Stomach (tissue), 9 donors: ENCODE results near the gene GABRP. TPM values are rescaled to one million over a fixed set of nuclear protein-coding genes. Genes with fewer than 3 reads are reported as not detected.

Experiments
- DNase-seq, 2 donors: peaks; one replicate each; pipeline versions ENCODE4 v3.0.0 to v3.0.0-alpha.2; 2013 to 2019
- H3K27ac ChIP-seq, 5 donors: fragments of 200-600 bp in 4 of 5; sonication (generic) in 4 of 5; one replicate each; pipeline ENCODE4 v1.5.1; 2013 to 2019; ENCODE audit warnings: mild to moderate bottlenecking in 1 of 5, moderate library complexity in 1 of 5
- H3K27me3 ChIP-seq, 3 donors: fragments of 200-600 bp; sonication (generic); one replicate each; pipeline ENCODE4 v1.5.1; 2017 to 2019; ENCODE audit warnings: mixed run types in 1 of 3
- H3K36me3 ChIP-seq, 4 donors: fragments of 200-600 bp; sonication (generic); 1 replicate in 3 of 4; 2 replicates in 1 of 4; pipeline ENCODE4 v1.5.1; 2016 to 2019
- H3K4me1 ChIP-seq, 4 donors: fragments of 200-600 bp; sonication (generic); one replicate each; pipeline ENCODE4 v1.5.1; 2016 to 2019
- H3K4me3 ChIP-seq, 4 donors: fragments of 200-600 bp; sonication (generic) in 3 of 4; one replicate each; pipeline ENCODE4 v1.5.1; 2016 to 2019; ENCODE audit warnings: mild to moderate bottlenecking in 1 of 4
- H3K9me3 ChIP-seq, 4 donors: fragments of 200-600 bp; sonication (generic); one replicate each; pipeline ENCODE4 v1.5.1; 2016 to 2019
- EP300 ChIP-seq: sonication (generic); formaldehyde crosslinking; IDR thresholded peaks from one replicate; pipeline ENCODE4 v1.6.1; 2017; ENCODE audit warnings: antibody characterized with exemption
- POLR2A ChIP-seq, 4 donors: fragments of 450-650 bp; IDR thresholded peaks; one replicate each; pipeline ENCODE4 v1.6.1; 2016; ENCODE audit warnings: antibody characterized with exemption in 4 of 4, control low read depth in 2 of 4, mild to moderate bottlenecking in 1 of 4, moderate library complexity in 1 of 4
- POLR2AphosphoS5 ChIP-seq, 3 donors: sonication (generic); formaldehyde crosslinking; IDR thresholded peaks; one replicate each; pipeline ENCODE4 v1.6.1; 2016; ENCODE audit warnings: antibody characterized with exemption in 3 of 3
- WGBS, 5 donors: extraction: QIAGEN DNeasy Blood & Tissue Kit in 3 of 5; methylation state at CpG; one replicate each; pipeline versions ENCODE4 v1.1.5 to v1.1.7; 2013 to 2018; 5-methylcytosine and 5-hydroxymethylcytosine counted together
- intact Hi-C: fragments of 100-400 bp; cut with DNase I; formaldehyde crosslinking; loops from one replicate; pipeline ENCODE4 v1.15.1; 2023; ENCODE audit warnings: low total_unique reads
- polyA plus RNA-seq, 3 donors: library from polyadenylated mRNA; stranded (reverse); fragments of 200-250 nt; gene quantifications; one replicate each; pipeline ENCODE4 v1.2.3, GENCODE V29; 2013
- total RNA-seq, 5 donors: library from RNA; depleted of rRNA; stranded (reverse); fragments of >200 nt; gene quantifications; one replicate each; pipeline versions ENCODE4 v1.1.0 to v1.2.3, GENCODE V29; 2014 to 2016
- TF ChIP-seq, protein P1 (sequence below), 7 experiments: fragments of 450-650 bp in 4 of 7; fragments of 200-600 bp in 3 of 7; sonication (generic) in 3 of 7; IDR thresholded peaks; one replicate each; pipeline ENCODE4 v1.5.1; 2016 to 2019; ENCODE audit warnings: antibody characterized with exemption in 7 of 7, control low read depth in 2 of 7, mild to moderate bottlenecking in 1 of 7
- donor health status: healthy with polysubstance abuse.
- donor health status: Bipolar disorder and iron deficiency.
- donor health status: healthy.

GABRP gene
- total and polyA plus RNA-seq, 8 donors, result under 0.01 to 31.7 (median 1.0) TPM; not detected in 2

DNA sequence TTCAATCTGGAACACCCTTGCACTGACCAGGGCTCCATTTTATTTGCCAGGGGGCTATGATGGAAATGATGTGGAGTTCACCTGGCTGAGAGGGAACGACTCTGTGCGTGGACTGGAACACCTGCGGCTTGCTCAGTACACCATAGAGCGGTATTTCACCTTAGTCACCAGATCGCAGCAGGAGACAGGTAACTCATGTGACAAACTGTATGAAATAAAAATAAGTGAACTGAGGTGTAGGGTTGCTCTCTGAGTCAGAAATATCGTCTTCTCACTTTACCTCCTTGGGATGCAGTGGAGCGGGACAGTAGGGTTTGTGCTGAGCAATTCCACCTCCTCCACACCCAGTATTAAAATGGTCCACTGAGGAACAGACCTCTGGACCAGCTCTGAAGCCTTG is 22.1 kb downstream of the GABRP start:
- no peak overlapping the region for H3K4me3 ChIP-seq
- no peak for DNase-seq
- peaks cover 0 to 13% (median 0%) of the 10 kb centered on the region in 3 donors for H3K27me3 ChIP-seq
- H3K9me3 ChIP-seq, result no peaks in the 10 kb centered on the region
- H3K27ac ChIP-seq, result no peak overlapping the region
- H3K4me1 ChIP-seq, result no peaks in the 10 kb centered on the region
- intact Hi-C loops, result no loop called here
- no peaks in the 10 kb centered on the region for H3K36me3 ChIP-seq
- 93 to 94% (median 94%) methylated on average over 7 of the region's 7 CpGs for WGBS, 5 donors
- TF ChIP-seq POLR2A (IDR thresholded peaks at IDR 0.05), result no peak
- no peak for TF ChIP-seq POLR2AphosphoS5 (IDR thresholded peaks at IDR 0.05)
- TF ChIP-seq, protein P1, sequence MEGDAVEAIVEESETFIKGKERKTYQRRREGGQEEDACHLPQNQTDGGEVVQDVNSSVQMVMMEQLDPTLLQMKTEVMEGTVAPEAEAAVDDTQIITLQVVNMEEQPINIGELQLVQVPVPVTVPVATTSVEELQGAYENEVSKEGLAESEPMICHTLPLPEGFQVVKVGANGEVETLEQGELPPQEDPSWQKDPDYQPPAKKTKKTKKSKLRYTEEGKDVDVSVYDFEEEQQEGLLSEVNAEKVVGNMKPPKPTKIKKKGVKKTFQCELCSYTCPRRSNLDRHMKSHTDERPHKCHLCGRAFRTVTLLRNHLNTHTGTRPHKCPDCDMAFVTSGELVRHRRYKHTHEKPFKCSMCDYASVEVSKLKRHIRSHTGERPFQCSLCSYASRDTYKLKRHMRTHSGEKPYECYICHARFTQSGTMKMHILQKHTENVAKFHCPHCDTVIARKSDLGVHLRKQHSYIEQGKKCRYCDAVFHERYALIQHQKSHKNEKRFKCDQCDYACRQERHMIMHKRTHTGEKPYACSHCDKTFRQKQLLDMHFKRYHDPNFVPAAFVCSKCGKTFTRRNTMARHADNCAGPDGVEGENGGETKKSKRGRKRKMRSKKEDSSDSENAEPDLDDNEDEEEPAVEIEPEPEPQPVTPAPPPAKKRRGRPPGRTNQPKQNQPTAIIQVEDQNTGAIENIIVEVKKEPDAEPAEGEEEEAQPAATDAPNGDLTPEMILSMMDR (IDR thresholded peaks at IDR 0.05), result no peak
- TF ChIP-seq EP300, result no peak

GRCh38 chr5:170809551-170809950 is 26.0 kb downstream of the GABRP start:
- WGBS, 5 donors, result 62 to 77% (median 65%) methylated on average over 7 of the region's 7 CpGs
- no peaks in the 10 kb centered on the region for H3K9me3 ChIP-seq
- no peaks in the 10 kb centered on the region for H3K4me1 ChIP-seq
- no peaks in the 10 kb centered on the region for H3K27me3 ChIP-seq
- intact Hi-C loops, result no loop called here
- H3K4me3 ChIP-seq, result no peak overlapping the region
- H3K27ac ChIP-seq, result no peak overlapping the region
- no peaks in the 10 kb centered on the region for H3K36me3 ChIP-seq
- no peak for TF ChIP-seq POLR2AphosphoS5 (IDR thresholded peaks at IDR 0.05)
- TF ChIP-seq, protein P1 (IDR thresholded peaks at IDR 0.05), result peak in 1 of 7 experiments; percentile 58
- no peak for TF ChIP-seq EP300
- TF ChIP-seq POLR2A (IDR thresholded peaks at IDR 0.05), result no peak
- peak; percentile 28 to 64 for DNase-seq

- Histone ChIP-seq H3K27ac (no peak overlapping the region), H3K9me3 (no peaks in the 10 kb centered on the region), H3K36me3 (no peaks in the 10 kb centered on the region), H3K4me3 (no peak overlapping the region), H3K4me1 (no peaks in the 10 kb centered on the region), H3K27me3 (no peaks in the 10 kb centered on the region)
- TF ChIP-seq, protein P1 (IDR thresholded peaks at IDR 0.05), result no peak
- TF ChIP-seq POLR2AphosphoS5 (IDR thresholded peaks at IDR 0.05) (no peak), EP300 (no peak), POLR2A (IDR thresholded peaks at IDR 0.05) (no peak)
- DNase-seq, result no peak
- WGBS, 5 donors, result 91 to 97% (median 95%) methylated on average over 4 of the region's 4 CpGs
- intact Hi-C loops, result loop anchor here (5.0 kb wide), 1 partner anchor 526 kb away; no protein-coding TSS in a partner anchor
Measured at GRCh38 chr5:170811719-170812118, 28.2 kb downstream of the GABRP start.

- H3K9me3 ChIP-seq, result no peaks in the 10 kb centered on the region
- intact Hi-C loops, result loop anchor here (5.0 kb wide), 1 partner anchor 524 kb away; no protein-coding TSS in a partner anchor
- 56 to 85% (median 78%) methylated on average over 5 of the region's 5 CpGs for WGBS, 5 donors
- no peaks in the 10 kb centered on the region for H3K36me3 ChIP-seq
- no peak for TF ChIP-seq POLR2AphosphoS5 (IDR thresholded peaks at IDR 0.05)
- no peak overlapping the region for H3K27ac ChIP-seq
- H3K4me1 ChIP-seq, result no peaks in the 10 kb centered on the region
- H3K4me3 ChIP-seq, result no peak overlapping the region
- H3K27me3 ChIP-seq, result no peaks in the 10 kb centered on the region
- DNase-seq, result no peak
Measured at GRCh38 chr5:170813231-170813630, 29.7 kb downstream of the GABRP start.

- H3K27me3 ChIP-seq, result no peaks in the 10 kb centered on the region
- no peak for DNase-seq
- H3K4me1 ChIP-seq, result no peaks in the 10 kb centered on the region
- no peak overlapping the region for H3K27ac ChIP-seq
- H3K9me3 ChIP-seq, result no peaks in the 10 kb centered on the region
- intact Hi-C loops, result no loop called here
- 80 to 85% (median 84%) methylated on average over 3 of the region's 3 CpGs for WGBS, 5 donors
- H3K36me3 ChIP-seq, result no peaks in the 10 kb centered on the region
- no peak overlapping the region for H3K4me3 ChIP-seq
- TF ChIP-seq POLR2AphosphoS5 (IDR thresholded peaks at IDR 0.05), result no peak
- no peak for TF ChIP-seq POLR2A (IDR thresholded peaks at IDR 0.05)
- no peak for TF ChIP-seq EP300
- TF ChIP-seq, protein P1 (IDR thresholded peaks at IDR 0.05), result no peak
Measured at GRCh38 chr5:170817195-170817594, 33.7 kb downstream of the GABRP start.
